GM18909 (cell line): Measurements from ENCODE around the gene SLIT3.

Experiments used
- ATAC-seq: cut with Tn5 transposase; IDR thresholded peaks from one replicate; pipeline ENCODE4 v1.9.1; 2021; ENCODE audit warnings: mild to moderate bottlenecking; ENCODE audit not compliant: unreplicated experiment, poor library complexity

SLIT3 gene

GRCh38 chr5:168984135-168984675 lies 316.7 kb downstream of the SLIT3 start:
- ATAC-seq: no peak

GRCh38 chr5:168979135-168979534 lies 321.8 kb downstream of the SLIT3 start:
- no peak for ATAC-seq

- no peak for ATAC-seq
These were observed 322.4 kb downstream of the SLIT3 start for GRCh38 chr5:168978500-168978899.

GRCh38 chr5:168978015-168978414 lies 322.9 kb downstream of the SLIT3 start:
- ATAC-seq: no peak

GRCh38 chr5:168976311-168976970 lies 324.5 kb downstream of the SLIT3 start:
- ATAC-seq: no peak

- ATAC-seq: no peak
These were observed 325.6 kb downstream of the SLIT3 start for GRCh38 chr5:168975331-168975730.

GRCh38 chr5:168974082-168974481 lies 326.9 kb downstream of the SLIT3 start:
- no peak for ATAC-seq

- no peak for ATAC-seq
These were observed 328.2 kb downstream of the SLIT3 start for GRCh38 chr5:168972731-168973130.

GRCh38 chr5:168971100-168971499 lies 329.8 kb downstream of the SLIT3 start:
- ATAC-seq: no peak

- ATAC-seq: no peak
These were observed 331.5 kb downstream of the SLIT3 start for GRCh38 chr5:168969326-168969886.

- ATAC-seq: no peak
These were observed 332.9 kb downstream of the SLIT3 start for GRCh38 chr5:168967882-168968620.

GRCh38 chr5:168965638-168966037 lies 335.3 kb downstream of the SLIT3 start:
- no peak for ATAC-seq

GRCh38 chr5:168964182-168964581 lies 336.8 kb downstream of the SLIT3 start:
- ATAC-seq: no peak

GRCh38 chr5:168962306-168962705 lies 338.6 kb downstream of the SLIT3 start:
- ATAC-seq: no peak

- no peak for ATAC-seq
These were observed 339.3 kb downstream of the SLIT3 start for GRCh38 chr5:168961681-168962080.

GRCh38 chr5:168960497-168960896 lies 340.4 kb downstream of the SLIT3 start:
- ATAC-seq: no peak

GRCh38 chr5:168953351-168953750 lies 347.6 kb downstream of the SLIT3 start:
- ATAC-seq: no peak

GRCh38 chr5:168952196-168952595 lies 348.7 kb downstream of the SLIT3 start:
- ATAC-seq: no peak

- no peak for ATAC-seq
These were observed 349.2 kb downstream of the SLIT3 start for GRCh38 chr5:168951769-168952168.

GRCh38 chr5:168951356-168951755 lies 349.6 kb downstream of the SLIT3 start:
- ATAC-seq: no peak

- no peak for ATAC-seq
These were observed 350.5 kb downstream of the SLIT3 start for GRCh38 chr5:168950241-168950951.
